MCF 10A (cell line): ENCODE results near the gene RPL38. TPM values are rescaled to one million over a fixed set of nuclear protein-coding genes. Genes with fewer than 3 reads are reported as not detected.

ENCODE experiments used
- BruUV-seq: library from RNA; stranded (reverse); fragments of 400-500 nt; replicated peaks from 2 replicates; lab custom pipeline; 2021; lab: Mats Ljungman, UMichigan
- CTCF ChIA-PET: fragments of 300-600 bp; sonication (Branson Sonifier 250); formaldehyde crosslinking; extraction: SDS; loops from one replicate; lab custom pipeline; 2021; ENCODE audit warnings: antibody characterized with exemption, inconsistent platforms; lab: Yijun Ruan, JAX
- POLR2A ChIA-PET: fragments of 300-600, 350-650 bp; sonication (Branson Sonifier 250); formaldehyde crosslinking; extraction: SDS; loops from one replicate; lab custom pipeline; 2020; ENCODE audit warnings: antibody characterized with exemption, inconsistent platforms; lab: Yijun Ruan, JAX
- DNase-seq: peaks from one replicate; pipeline ENCODE4 v3.0.0-alpha.2; 2018; ENCODE audit not compliant: unreplicated experiment
- H3K27ac Mint-ChIP-seq: one replicate; pipeline ENCODE4 v1.8.0; 2022; ENCODE audit warnings: mild to moderate bottlenecking, low read depth, mixed read lengths; ENCODE audit not compliant: unreplicated experiment
- H3K27me3 Mint-ChIP-seq: one replicate; pipeline ENCODE4 v1.8.0; 2022; ENCODE audit warnings: mixed read lengths; ENCODE audit not compliant: insufficient read depth, unreplicated experiment
- H3K36me3 Mint-ChIP-seq: one replicate; pipeline ENCODE4 v1.8.0; 2022; ENCODE audit warnings: mild to moderate bottlenecking, moderate library complexity, mixed read lengths; ENCODE audit not compliant: insufficient read depth, unreplicated experiment
- H3K4me1 Mint-ChIP-seq: one replicate; pipeline ENCODE4 v1.8.0; 2022; ENCODE audit warnings: mixed read lengths; ENCODE audit not compliant: insufficient read depth, unreplicated experiment
- H3K4me3 Mint-ChIP-seq: one replicate; pipeline ENCODE4 v1.8.0; 2022; ENCODE audit warnings: mild to moderate bottlenecking, moderate library complexity, mixed read lengths; ENCODE audit not compliant: unreplicated experiment
- H3K9me3 Mint-ChIP-seq: one replicate; pipeline ENCODE4 v1.8.0; 2022; ENCODE audit warnings: mixed read lengths; ENCODE audit not compliant: unreplicated experiment
- intact Hi-C: fragments of 100-400 bp; cut with micrococcal nuclease; formaldehyde crosslinking; loops from 2 replicates; pipeline ENCODE4 v1.14.1; 2022
- total RNA-seq: library from RNA; stranded (reverse); gene quantifications from 2 replicates; pipeline ENCODE4 v1.2.3, GENCODE V29; 2022
- TF ChIP-seq, protein P1 (sequence below): fragments of 200-600 bp; IDR thresholded peaks from one replicate; pipeline ENCODE4 v1.8.0; 2022; ENCODE audit warnings: antibody characterized with exemption, mild to moderate bottlenecking; ENCODE audit not compliant: unreplicated experiment

The RPL38 gene
- total RNA-seq, 1 experiment from 2014 or later: 1,197 TPM

DNA sequence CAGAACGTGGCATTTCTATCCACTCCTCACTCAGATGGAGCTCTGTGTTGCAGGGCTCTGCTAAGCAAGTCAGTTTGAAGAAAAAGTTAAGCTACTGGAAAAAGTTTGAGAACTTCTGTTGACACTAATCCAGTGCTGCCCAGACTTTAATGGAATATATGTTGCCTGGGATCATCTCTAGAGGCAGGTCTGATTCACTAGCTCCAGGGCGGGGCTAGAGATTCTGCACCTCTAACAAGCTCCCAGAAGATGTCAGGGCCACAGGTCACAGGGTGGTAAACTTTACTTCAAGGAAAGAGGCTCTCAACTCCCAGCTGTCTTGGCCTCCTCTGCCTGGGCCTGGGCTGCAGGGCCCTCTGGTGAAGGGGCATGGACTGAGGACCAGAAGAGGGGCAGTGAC is 16.7 kb downstream of the RPL38 start:
- ChIA-PET CTCF (interaction anchor here (0.8 kb wide), 1 partner anchor 17 kb away, joined by 4 read pairs; the partner anchor contains the start of gene RPL38), POLR2A (no interaction called here)
- Mint-ChIP-seq H3K27me3 (peaks cover 1% of the 10 kb centered on the region), H3K27ac (no peak overlapping the region), H3K4me3 (no peak overlapping the region), H3K9me3 (no peaks in the 10 kb centered on the region), H3K36me3 (no peaks in the 10 kb centered on the region), H3K4me1 (no peaks in the 10 kb centered on the region)
- no peak for DNase-seq
- BruUV-seq: no TSS peak
- TF ChIP-seq, protein P1, sequence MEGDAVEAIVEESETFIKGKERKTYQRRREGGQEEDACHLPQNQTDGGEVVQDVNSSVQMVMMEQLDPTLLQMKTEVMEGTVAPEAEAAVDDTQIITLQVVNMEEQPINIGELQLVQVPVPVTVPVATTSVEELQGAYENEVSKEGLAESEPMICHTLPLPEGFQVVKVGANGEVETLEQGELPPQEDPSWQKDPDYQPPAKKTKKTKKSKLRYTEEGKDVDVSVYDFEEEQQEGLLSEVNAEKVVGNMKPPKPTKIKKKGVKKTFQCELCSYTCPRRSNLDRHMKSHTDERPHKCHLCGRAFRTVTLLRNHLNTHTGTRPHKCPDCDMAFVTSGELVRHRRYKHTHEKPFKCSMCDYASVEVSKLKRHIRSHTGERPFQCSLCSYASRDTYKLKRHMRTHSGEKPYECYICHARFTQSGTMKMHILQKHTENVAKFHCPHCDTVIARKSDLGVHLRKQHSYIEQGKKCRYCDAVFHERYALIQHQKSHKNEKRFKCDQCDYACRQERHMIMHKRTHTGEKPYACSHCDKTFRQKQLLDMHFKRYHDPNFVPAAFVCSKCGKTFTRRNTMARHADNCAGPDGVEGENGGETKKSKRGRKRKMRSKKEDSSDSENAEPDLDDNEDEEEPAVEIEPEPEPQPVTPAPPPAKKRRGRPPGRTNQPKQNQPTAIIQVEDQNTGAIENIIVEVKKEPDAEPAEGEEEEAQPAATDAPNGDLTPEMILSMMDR: no peak
- intact Hi-C loops: no loop called here

DNA sequence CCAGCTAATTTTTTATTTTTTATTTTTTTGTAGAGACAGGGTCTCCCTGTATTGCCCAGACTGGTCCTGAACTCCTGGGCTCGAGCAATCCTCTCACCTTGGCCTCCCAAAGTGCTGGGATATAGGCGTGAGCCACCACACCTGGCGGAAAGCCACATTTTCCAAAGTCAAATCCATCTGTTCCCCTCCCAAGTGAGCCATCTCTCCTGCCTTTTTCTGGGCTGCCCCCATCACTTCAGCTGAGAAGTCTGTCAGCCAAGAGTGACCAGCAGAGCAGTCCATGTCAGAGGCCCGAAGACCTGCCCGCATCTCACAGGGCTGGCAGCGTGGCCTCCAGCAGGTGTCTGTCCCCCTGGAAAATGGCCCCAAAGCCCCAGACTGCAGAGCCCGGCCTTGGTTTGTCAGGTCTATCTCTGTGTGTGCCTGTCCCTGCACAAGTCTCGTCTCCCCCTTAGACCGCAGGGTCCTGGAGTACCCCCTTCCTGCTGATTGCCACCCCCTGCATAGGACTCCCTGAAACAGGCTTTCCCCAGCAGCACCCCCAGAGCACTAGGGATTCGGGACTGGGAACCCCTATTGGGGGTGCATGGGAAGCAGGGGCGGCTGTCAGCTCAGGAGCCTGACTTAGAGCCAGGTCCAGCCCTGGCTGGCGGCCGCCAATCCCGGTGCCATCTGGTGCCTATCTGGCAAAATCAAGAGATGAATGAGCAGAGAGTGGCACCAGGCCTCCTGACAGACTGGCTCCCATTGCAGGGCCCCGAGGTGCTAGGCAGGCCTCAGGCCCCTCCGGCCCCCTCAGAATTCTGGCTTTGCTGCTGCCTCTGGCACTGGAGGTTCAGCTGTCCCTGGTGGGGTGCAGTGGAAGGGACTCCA is 17.7 kb downstream of the RPL38 start:
- no peaks in the 10 kb centered on the region for H3K4me1 Mint-ChIP-seq
- CTCF ChIA-PET: no interaction called here
- H3K4me3 Mint-ChIP-seq: no peak overlapping the region
- POLR2A ChIA-PET: interaction anchor here (1.1 kb wide), 1 partner anchor 8 kb away, joined by 3 read pairs; the partner anchor contains the start of gene TTYH2
- no peaks in the 10 kb centered on the region for H3K36me3 Mint-ChIP-seq
- H3K27me3 Mint-ChIP-seq: peaks cover 11% of the 10 kb centered on the region
- TF ChIP-seq, protein P1: no peak
- no peak overlapping the region for H3K27ac Mint-ChIP-seq
- intact Hi-C loops: no loop called here
- DNase-seq: no peak
- no peaks in the 10 kb centered on the region for H3K9me3 Mint-ChIP-seq
- BruUV-seq: no TSS peak

DNA sequence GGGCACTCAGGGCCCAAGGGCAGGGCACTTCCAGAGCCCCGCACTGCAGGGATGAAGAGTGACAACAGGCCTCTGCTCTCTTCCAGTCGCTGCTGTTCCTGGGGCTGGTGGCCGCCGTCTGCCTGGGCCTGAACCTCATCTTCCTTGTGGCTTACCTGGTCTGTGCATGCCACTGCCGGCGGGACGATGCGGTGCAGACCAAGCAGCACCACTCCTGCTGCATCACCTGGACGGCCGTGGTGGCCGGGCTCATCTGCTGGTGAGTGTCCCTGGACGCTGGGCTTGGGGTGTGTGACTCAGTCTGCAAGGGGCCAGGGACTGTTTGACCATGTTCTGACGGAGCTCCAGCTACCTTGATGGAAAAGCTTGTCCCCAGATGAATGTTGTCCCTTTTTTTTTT is 18.9 kb downstream of the RPL38 start:
- ChIA-PET CTCF (no interaction called here), POLR2A (interaction anchor here (1.1 kb wide), 1 partner anchor 9 kb away, joined by 3 read pairs; the partner anchor contains the start of gene TTYH2)
- Mint-ChIP-seq H3K27me3 (peaks cover 23% of the 10 kb centered on the region), H3K9me3 (no peaks in the 10 kb centered on the region), H3K4me3 (no peak overlapping the region), H3K27ac (no peak overlapping the region), H3K4me1 (no peaks in the 10 kb centered on the region), H3K36me3 (no peaks in the 10 kb centered on the region)
- no peak for DNase-seq
- BruUV-seq: no TSS peak
- intact Hi-C loops: no loop called here
- TF ChIP-seq, protein P1: no peak

DNA sequence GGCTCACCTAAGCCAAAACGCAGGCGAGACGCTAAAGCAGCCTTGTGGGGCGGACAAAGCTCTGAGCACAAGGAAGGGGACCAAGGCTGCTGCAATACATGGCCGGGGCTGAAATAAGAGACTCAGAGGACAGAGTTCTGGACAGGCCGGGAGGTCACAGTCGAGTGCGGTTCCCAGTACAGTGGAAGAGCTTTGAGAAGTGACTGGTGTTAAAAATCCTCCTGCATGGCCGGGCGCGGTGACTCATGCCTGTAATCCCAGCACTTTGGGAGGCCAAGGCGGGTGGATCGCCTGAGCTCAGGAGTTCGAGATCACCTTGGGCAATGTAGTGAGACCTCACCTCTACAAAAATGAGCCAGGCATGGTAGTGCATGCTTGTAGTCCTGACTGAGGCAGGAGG is 20.4 kb downstream of the RPL38 start:
- DNase-seq: no peak
- CTCF ChIA-PET: no interaction called here
- TF ChIP-seq, protein P1: no peak
- Mint-ChIP-seq H3K4me1 (no peaks in the 10 kb centered on the region), H3K4me3 (no peak overlapping the region), H3K9me3 (no peaks in the 10 kb centered on the region), H3K27ac (no peak overlapping the region), H3K36me3 (no peaks in the 10 kb centered on the region), H3K27me3 (peaks cover 38% of the 10 kb centered on the region)
- POLR2A ChIA-PET: no interaction called here
- no TSS peak for BruUV-seq
- intact Hi-C loops: no loop called here
